Measurements from ENCODE around the gene SCARB2.

SCARB2 gene

GRCh38 chr4:76198411-76199237 lies 15.0 kb downstream of the SCARB2 start:
- DNase-seq (ENCODE audit: low read depth) = no peak

- no peak for DNase-seq (ENCODE audit: low read depth)
These were observed 15.6 kb downstream of the SCARB2 start for GRCh38 chr4:76197971-76198410.

GRCh38 chr4:76197031-76197743 lies 16.4 kb downstream of the SCARB2 start:
- no peak for DNase-seq (ENCODE audit: low read depth)

GRCh38 chr4:76196376-76196775 lies 17.2 kb downstream of the SCARB2 start:
- no peak for DNase-seq (ENCODE audit: low read depth)

GRCh38 chr4:76195326-76195725 lies 18.3 kb downstream of the SCARB2 start:
- no peak for DNase-seq (ENCODE audit: low read depth)

- DNase-seq (ENCODE audit: low read depth) = no peak
These were observed 19.3 kb downstream of the SCARB2 start for GRCh38 chr4:76194325-76194724.

GRCh38 chr4:76192236-76192635 lies 21.4 kb downstream of the SCARB2 start:
- no peak for DNase-seq (ENCODE audit: low read depth)

- DNase-seq (ENCODE audit: low read depth) = no peak
These were observed 25.1 kb downstream of the SCARB2 start for GRCh38 chr4:76188557-76188956.

GRCh38 chr4:76188149-76188548 lies 25.5 kb downstream of the SCARB2 start:
- no peak for DNase-seq (ENCODE audit: low read depth)

- no peak for DNase-seq (ENCODE audit: low read depth)
These were observed 26.5 kb downstream of the SCARB2 start for GRCh38 chr4:76187152-76187551.

- DNase-seq (ENCODE audit: low read depth) = no peak
These were observed 31.2 kb downstream of the SCARB2 start for GRCh38 chr4:76182463-76182862.

- peak; percentile 68 for DNase-seq (ENCODE audit: low read depth)
These were observed 34.0 kb downstream of the SCARB2 start for GRCh38 chr4:76179398-76180318.

GRCh38 chr4:76178296-76178695 lies 35.3 kb downstream of the SCARB2 start:
- DNase-seq (ENCODE audit: low read depth) = no peak

- DNase-seq (ENCODE audit: low read depth) = no peak
These were observed 35.9 kb downstream of the SCARB2 start for GRCh38 chr4:76177709-76178108.

- DNase-seq (ENCODE audit: low read depth) = no peak
These were observed 38.3 kb downstream of the SCARB2 start for GRCh38 chr4:76175336-76175735.

- DNase-seq (ENCODE audit: low read depth) = no peak
These were observed 39.4 kb downstream of the SCARB2 start for GRCh38 chr4:76174216-76174615.

GRCh38 chr4:76168688-76169087 lies 44.9 kb downstream of the SCARB2 start:
- DNase-seq (ENCODE audit: low read depth) = no peak

GRCh38 chr4:76166480-76166879 lies 47.1 kb downstream of the SCARB2 start:
- no peak for DNase-seq (ENCODE audit: low read depth)

GRCh38 chr4:76160355-76160754 lies 53.3 kb downstream of the SCARB2 start:
- no peak for DNase-seq (ENCODE audit: low read depth)

GRCh38 chr4:76156635-76157034 lies 57.0 kb downstream of the SCARB2 start:
- no peak for DNase-seq (ENCODE audit: low read depth)

GRCh38 chr4:76155979-76156378 lies 57.6 kb downstream of the SCARB2 start:
- no peak for DNase-seq (ENCODE audit: low read depth)

GRCh38 chr4:76153356-76153755 lies 60.3 kb downstream of the SCARB2 start:
- DNase-seq (ENCODE audit: low read depth) = no peak

All from stimulated activated CD8-positive, alpha-beta memory T cell treated with anti-CD3 and anti-CD28 coated beads, Interleukin-7, amount 100 ng/mL, for 24 hours (primary cell).